GM19328 (cell line): ENCODE measurements around the gene GPRC5B.

Experiments used
- ATAC-seq: cut with Tn5 transposase; IDR thresholded peaks from one replicate; pipeline ENCODE4 v1.9.1; 2021; ENCODE audit warnings: mild to moderate bottlenecking, moderate library complexity; ENCODE audit not compliant: unreplicated experiment

GPRC5B gene

GRCh38 chr16:19874026-19874425 is 10.6 kb downstream of the GPRC5B start:
- ATAC-seq, result no peak

- ATAC-seq, result no peak
Measured at GRCh38 chr16:19872935-19873334, 11.7 kb downstream of the GPRC5B start.

- no peak for ATAC-seq
Measured at GRCh38 chr16:19872179-19872863, 12.3 kb downstream of the GPRC5B start.

- ATAC-seq, result no peak
Measured at GRCh38 chr16:19871721-19872120, 12.9 kb downstream of the GPRC5B start.

- ATAC-seq, result no peak
Measured at GRCh38 chr16:19868421-19868820, 16.2 kb downstream of the GPRC5B start.

GRCh38 chr16:19864566-19864965 is 20.1 kb downstream of the GPRC5B start:
- ATAC-seq, result no peak

GRCh38 chr16:19863990-19864389 is 20.7 kb downstream of the GPRC5B start:
- no peak for ATAC-seq

GRCh38 chr16:19861811-19862327 is 22.8 kb downstream of the GPRC5B start:
- no peak for ATAC-seq

GRCh38 chr16:19861133-19861532 is 23.5 kb downstream of the GPRC5B start:
- no peak for ATAC-seq

- ATAC-seq, result no peak
Measured at GRCh38 chr16:19860166-19861041, 24.2 kb downstream of the GPRC5B start.

GRCh38 chr16:19859603-19860002 is 25.0 kb downstream of the GPRC5B start:
- ATAC-seq, result no peak

GRCh38 chr16:19859166-19859565 is 25.5 kb downstream of the GPRC5B start:
- ATAC-seq, result no peak

- ATAC-seq, result no peak
Measured at GRCh38 chr16:19858340-19859018, 26.2 kb downstream of the GPRC5B start.

GRCh38 chr16:19857593-19858339 is 26.9 kb downstream of the GPRC5B start:
- no peak for ATAC-seq

- no peak for ATAC-seq
Measured at GRCh38 chr16:19856120-19856519, 28.5 kb downstream of the GPRC5B start.

- ATAC-seq, result no peak
Measured at GRCh38 chr16:19854543-19854876, 30.1 kb downstream of the GPRC5B start.

- ATAC-seq, result no peak
Measured at GRCh38 chr16:19853742-19854542, 30.7 kb downstream of the GPRC5B start.

- no peak for ATAC-seq
Measured at GRCh38 chr16:19853132-19853741, 31.4 kb downstream of the GPRC5B start.

- no peak for ATAC-seq
Measured at GRCh38 chr16:19851476-19851875, 33.2 kb downstream of the GPRC5B start.
